Measurements from ENCODE around the gene PRDM5. TPM values are rescaled to one million over a fixed set of nuclear protein-coding genes. Genes with fewer than 3 reads are reported as not detected.

The PRDM5 gene
- total and polyA plus RNA-seq, 2 of the 13 experiments (the other 11 are each of a cell fraction or from before 2014, with no cell fraction given), result not detected

DNA sequence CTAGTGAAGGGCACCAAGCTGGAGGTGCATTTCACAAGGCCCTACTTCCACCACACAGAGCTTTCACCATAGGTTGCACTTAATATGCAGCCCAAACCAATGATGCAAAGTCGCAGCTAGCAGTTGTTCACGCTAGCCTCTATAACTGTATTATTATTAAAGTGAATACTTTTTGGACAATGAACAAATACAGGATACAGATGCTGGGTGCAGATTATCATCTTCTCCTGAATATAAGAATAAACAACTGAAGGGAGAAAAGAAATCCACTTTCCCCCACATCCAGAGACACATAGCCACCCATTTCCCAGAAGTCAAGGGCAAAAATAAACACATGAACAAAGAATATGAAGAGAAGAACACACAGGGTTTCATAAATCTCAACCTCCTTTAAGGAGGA, 107.2 kb downstream of the PRDM5 start (continued):
- TF ChIP-seq BRD4 (CRISPR knock-in tag; IDR thresholded peaks at IDR 0.05) (no peak), ZNF709 (CRISPR knock-in tag; IDR thresholded peaks at IDR 0.05) (no peak), REPIN1 (CRISPR knock-in tag; IDR thresholded peaks at IDR 0.05; ENCODE audit: borderline replicate concordance, low read depth) (no peak)
- TF ChIP-seq, protein P1, sequence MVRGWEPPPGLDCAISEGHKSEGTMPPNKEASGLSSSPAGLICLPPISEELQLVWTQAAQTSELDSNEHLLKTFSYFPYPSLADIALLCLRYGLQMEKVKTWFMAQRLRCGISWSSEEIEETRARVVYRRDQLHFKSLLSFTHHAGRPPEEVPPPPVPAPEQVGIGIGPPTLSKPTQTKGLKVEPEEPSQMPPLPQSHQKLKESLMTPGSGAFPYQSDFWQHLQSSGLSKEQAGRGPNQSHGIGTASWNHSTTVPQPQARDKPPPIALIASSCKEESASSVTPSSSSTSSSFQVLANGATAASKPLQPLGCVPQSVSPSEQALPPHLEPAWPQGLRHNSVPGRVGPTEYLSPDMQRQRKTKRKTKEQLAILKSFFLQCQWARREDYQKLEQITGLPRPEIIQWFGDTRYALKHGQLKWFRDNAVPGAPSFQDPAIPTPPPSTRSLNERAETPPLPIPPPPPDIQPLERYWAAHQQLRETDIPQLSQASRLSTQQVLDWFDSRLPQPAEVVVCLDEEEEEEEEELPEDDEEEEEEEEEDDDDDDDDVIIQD (CRISPR knock-in tag; IDR thresholded peaks at IDR 0.05; ENCODE audit: low read depth), result no peak
- TF ChIP-seq, protein P2, sequence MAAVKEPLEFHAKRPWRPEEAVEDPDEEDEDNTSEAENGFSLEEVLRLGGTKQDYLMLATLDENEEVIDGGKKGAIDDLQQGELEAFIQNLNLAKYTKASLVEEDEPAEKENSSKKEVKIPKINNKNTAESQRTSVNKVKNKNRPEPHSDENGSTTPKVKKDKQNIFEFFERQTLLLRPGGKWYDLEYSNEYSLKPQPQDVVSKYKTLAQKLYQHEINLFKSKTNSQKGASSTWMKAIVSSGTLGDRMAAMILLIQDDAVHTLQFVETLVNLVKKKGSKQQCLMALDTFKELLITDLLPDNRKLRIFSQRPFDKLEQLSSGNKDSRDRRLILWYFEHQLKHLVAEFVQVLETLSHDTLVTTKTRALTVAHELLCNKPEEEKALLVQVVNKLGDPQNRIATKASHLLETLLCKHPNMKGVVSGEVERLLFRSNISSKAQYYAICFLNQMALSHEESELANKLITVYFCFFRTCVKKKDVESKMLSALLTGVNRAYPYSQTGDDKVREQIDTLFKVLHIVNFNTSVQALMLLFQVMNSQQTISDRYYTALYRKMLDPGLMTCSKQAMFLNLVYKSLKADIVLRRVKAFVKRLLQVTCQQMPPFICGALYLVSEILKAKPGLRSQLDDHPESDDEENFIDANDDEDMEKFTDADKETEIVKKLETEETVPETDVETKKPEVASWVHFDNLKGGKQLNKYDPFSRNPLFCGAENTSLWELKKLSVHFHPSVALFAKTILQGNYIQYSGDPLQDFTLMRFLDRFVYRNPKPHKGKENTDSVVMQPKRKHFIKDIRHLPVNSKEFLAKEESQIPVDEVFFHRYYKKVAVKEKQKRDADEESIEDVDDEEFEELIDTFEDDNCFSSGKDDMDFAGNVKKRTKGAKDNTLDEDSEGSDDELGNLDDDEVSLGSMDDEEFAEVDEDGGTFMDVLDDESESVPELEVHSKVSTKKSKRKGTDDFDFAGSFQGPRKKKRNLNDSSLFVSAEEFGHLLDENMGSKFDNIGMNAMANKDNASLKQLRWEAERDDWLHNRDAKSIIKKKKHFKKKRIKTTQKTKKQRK (IDR thresholded peaks at IDR 0.05; ENCODE audit: low read length), result no peak

DNA sequence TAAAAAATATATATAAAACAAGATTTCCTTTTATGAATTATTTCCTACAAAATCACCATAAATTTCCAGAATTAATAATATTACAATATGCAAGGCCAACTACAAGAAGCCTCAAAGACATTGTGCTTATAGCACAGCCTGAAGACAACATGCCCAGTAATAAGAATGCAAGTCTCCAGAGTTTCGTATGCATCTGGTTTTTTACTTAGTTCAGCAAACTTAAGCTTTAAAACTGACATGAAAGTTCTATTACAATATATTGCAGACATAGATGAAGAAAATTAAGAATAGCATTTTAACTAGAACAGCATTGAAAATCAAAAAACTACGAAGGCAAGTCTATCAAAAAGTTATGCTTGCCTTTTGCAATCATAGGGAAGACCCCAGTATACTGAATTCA, 107.6 kb downstream of the PRDM5 start:
- H3K27ac ChIP-seq (ENCODE audit: extremely low read length, insufficient read depth, low read length), result no peak overlapping the region
- ATAC-seq (no peak), DNase-seq (ENCODE audit: low spot score) (no peak), FAIRE-seq (no peak)
- no TSS peak for BruUV-seq (replicated peaks)
- no peaks in the 10 kb centered on the region for H4K20me1 ChIP-seq (ENCODE audit: insufficient read depth, low read length)
- POLR2A ChIA-PET, result no interaction called here
- H3K9ac ChIP-seq (ENCODE audit: insufficient read depth, low read depth, low read length), result no peak overlapping the region
- CTCF ChIA-PET (ENCODE audit: low intra/inter-chr PET ratio, low total read pairs), result no interaction called here
- in situ Hi-C loops (cut with HindIII; ENCODE audit: extremely low pct_ligation_motif_present, low pct_unique_long_range_greater_than_20kb), result no loop called here
- no peak overlapping the region for H3K4me3 ChIP-seq (replicated peaks in 1 of 3; ENCODE audit: insufficient read depth in 1 of 3, low read depth in 2 of 3, low read length in 3 of 3)
- no peak overlapping the region for H3K4me2 ChIP-seq (ENCODE audit: low read depth, low read length)
- intact Hi-C loops (cut with micrococcal nuclease; ENCODE audit: unreplicated experiment), result no loop called here
- H3K9me3 ChIP-seq (ENCODE audit: low read length), result peaks cover 6% of the 10 kb centered on the region; the same call in 1 of the 2 replicates
- H3K79me2 ChIP-seq (ENCODE audit: insufficient read depth, low read length), result no peaks in the 10 kb centered on the region
- H3K36me3 ChIP-seq (replicated peaks in 1 of 2; ENCODE audit: control insufficient read depth in 1 of 2, insufficient read depth in 2 of 2, low read length in 2 of 2), result no peaks in the 10 kb centered on the region
- no peak overlapping the region for H2AFZ ChIP-seq (ENCODE audit: low read length)
- no peaks in the 10 kb centered on the region for H3K27me3 ChIP-seq (ENCODE audit: control insufficient read depth in 1 of 2, insufficient read depth in 2 of 2, low read length in 2 of 2)
- no peaks in the 10 kb centered on the region for H3K4me1 ChIP-seq (ENCODE audit: insufficient read depth, low read length)
- WGBS (ENCODE audit: low lambda C conversion rate), result 2% methylated on average over 2 of the region's 2 CpGs
- TF ChIP-seq ESRRA (CRISPR knock-in tag; IDR thresholded peaks at IDR 0.05; ENCODE audit: low read depth) (no peak), SALL1 (CRISPR knock-in tag; IDR thresholded peaks at IDR 0.05) (no peak), ZNF317 (CRISPR knock-in tag; IDR thresholded peaks at IDR 0.05) (no peak), MEIS1 (CRISPR knock-in tag; IDR thresholded peaks at IDR 0.05; ENCODE audit: borderline replicate concordance) (no peak), ZBTB7A (CRISPR knock-in tag; IDR thresholded peaks at IDR 0.05) (no peak), BRCA1 (CRISPR knock-in tag; IDR thresholded peaks at IDR 0.05) (no peak), KLF15 (CRISPR knock-in tag; IDR thresholded peaks at IDR 0.05; ENCODE audit: borderline replicate concordance) (no peak)
- TF ChIP-seq, protein P3, sequence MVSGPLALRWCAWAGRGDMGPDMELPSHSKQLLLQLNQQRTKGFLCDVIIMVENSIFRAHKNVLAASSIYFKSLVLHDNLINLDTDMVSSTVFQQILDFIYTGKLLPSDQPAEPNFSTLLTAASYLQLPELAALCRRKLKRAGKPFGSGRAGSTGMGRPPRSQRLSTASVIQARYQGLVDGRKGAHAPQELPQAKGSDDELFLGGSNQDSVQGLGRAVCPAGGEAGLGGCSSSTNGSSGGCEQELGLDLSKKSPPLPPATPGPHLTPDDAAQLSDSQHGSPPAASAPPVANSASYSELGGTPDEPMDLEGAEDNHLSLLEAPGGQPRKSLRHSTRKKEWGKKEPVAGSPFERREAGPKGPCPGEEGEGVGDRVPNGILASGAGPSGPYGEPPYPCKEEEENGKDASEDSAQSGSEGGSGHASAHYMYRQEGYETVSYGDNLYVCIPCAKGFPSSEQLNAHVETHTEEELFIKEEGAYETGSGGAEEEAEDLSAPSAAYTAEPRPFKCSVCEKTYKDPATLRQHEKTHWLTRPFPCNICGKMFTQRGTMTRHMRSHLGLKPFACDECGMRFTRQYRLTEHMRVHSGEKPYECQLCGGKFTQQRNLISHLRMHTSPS (CRISPR knock-in tag; IDR thresholded peaks at IDR 0.05; ENCODE audit: low read depth), result no peak
- TF ChIP-seq, protein P4, sequence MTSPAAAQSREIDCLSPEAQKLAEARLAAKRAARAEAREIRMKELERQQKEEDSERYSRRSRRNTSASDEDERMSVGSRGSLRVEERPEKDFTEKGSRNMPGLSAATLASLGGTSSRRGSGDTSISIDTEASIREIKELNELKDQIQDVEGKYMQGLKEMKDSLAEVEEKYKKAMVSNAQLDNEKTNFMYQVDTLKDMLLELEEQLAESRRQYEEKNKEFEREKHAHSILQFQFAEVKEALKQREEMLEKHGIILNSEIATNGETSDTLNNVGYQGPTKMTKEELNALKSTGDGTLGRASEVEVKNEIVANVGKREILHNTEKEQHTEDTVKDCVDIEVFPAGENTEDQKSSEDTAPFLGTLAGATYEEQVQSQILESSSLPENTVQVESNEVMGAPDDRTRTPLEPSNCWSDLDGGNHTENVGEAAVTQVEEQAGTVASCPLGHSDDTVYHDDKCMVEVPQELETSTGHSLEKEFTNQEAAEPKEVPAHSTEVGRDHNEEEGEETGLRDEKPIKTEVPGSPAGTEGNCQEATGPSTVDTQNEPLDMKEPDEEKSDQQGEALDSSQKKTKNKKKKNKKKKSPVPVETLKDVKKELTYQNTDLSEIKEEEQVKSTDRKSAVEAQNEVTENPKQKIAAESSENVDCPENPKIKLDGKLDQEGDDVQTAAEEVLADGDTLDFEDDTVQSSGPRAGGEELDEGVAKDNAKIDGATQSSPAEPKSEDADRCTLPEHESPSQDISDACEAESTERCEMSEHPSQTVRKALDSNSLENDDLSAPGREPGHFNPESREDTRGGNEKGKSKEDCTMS (CRISPR knock-in tag; conservative IDR thresholded peaks at IDR 0.05), result no peak
